GM12878 (cell line): Measurements from ENCODE around the gene FAM124B. TPM values are rescaled to one million over a fixed set of nuclear protein-coding genes. Genes with fewer than 3 reads are reported as not detected.

Source experiments
- ATAC-seq: fragments of 200-7000 bp; cut with Tn5 transposase; 3 replicates; pipeline ENCODE4 v1.9.1; 2020; ENCODE audit warnings: mild to moderate bottlenecking, moderate library complexity
- BruUV-seq: library from RNA; stranded (reverse); fragments of 400-500 nt; replicated peaks from 2 replicates; lab custom pipeline; 2021; lab: Mats Ljungman, UMichigan
- CTCF ChIA-PET: fragments of 300-600 bp; sonication (Branson Sonifier 250); formaldehyde crosslinking; extraction: SDS; loops from one replicate; lab custom pipeline; 2021; ENCODE audit warnings: inconsistent platforms; lab: Yijun Ruan, JAX
- POLR2A ChIA-PET: fragments of 350-600 bp; formaldehyde crosslinking; extraction: SDS; loops from one replicate; lab custom pipeline; 2021; ENCODE audit warnings: inconsistent platforms; lab: Charles Lee
- RAD21 ChIA-PET: fragments of 300-600 bp; sonication (Branson Sonifier 250); formaldehyde crosslinking; loops from one replicate; lab custom pipeline; 2023; ENCODE audit warnings: antibody characterized with exemption; ENCODE audit not compliant: unreplicated experiment; lab: Charles Lee
- SMC1A ChIA-PET: fragments of 300-600 bp; sonication (Branson Sonifier 250); formaldehyde crosslinking; loops from one replicate; lab custom pipeline; 2023; ENCODE audit not compliant: unreplicated experiment, uncharacterized antibody; lab: Charles Lee
- DNase-seq: peaks from one replicate; pipeline ENCODE4 v3.0.0-alpha.2; 2011; ENCODE audit warnings: low read depth, low spot score
- FAIRE-seq: peaks from 3 replicates; lab custom pipeline; 2011; peaks lifted over from hg19 to GRCh38; lab: Jason Lieb, UNC
- H2AFZ ChIP-seq: 2 replicates; pipeline ENCODE4 v1.6.0; 2011; ENCODE audit warnings: low read depth, low read length, control low read depth; ENCODE audit not compliant: control insufficient read depth
- H3K27ac ChIP-seq: 2 replicates; pipeline ENCODE4 v1.5.1; 2011; ENCODE audit warnings: control low read depth; ENCODE audit not compliant: control insufficient read depth, insufficient read depth
- H3K27me3 ChIP-seq, 2 experiments: replicated peaks in 1 of 2; 2 replicates each; pipeline versions ENCODE4 v1.6.0 to v1.6.1; 2011; ENCODE audit warnings: low read length in 1 of 2; ENCODE audit not compliant: control insufficient read depth in 2 of 2, insufficient read depth in 2 of 2
- H3K36me3 ChIP-seq, 2 experiments: 2 replicates each; pipeline ENCODE4 v1.5.1; 2011; ENCODE audit warnings: low read length in 1 of 2; ENCODE audit not compliant: control insufficient read depth in 2 of 2, insufficient read depth in 2 of 2
- H3K4me1 ChIP-seq: 2 replicates; pipeline ENCODE4 v1.6.1; 2011; ENCODE audit warnings: mild to moderate bottlenecking, low read length, moderate library complexity, mixed read lengths; ENCODE audit not compliant: control insufficient read depth, insufficient read depth
- H3K4me2 ChIP-seq: 2 replicates; pipeline ENCODE4 v1.6.0; 2011; ENCODE audit warnings: control low read depth; ENCODE audit not compliant: control insufficient read depth, insufficient read depth
- H3K4me3 ChIP-seq: fragments of 200-600 bp; sonication (generic); 2 replicates; pipeline ENCODE4 v1.5.1; 2016
- H3K79me2 ChIP-seq: 2 replicates; pipeline ENCODE4 v1.6.0; 2011; ENCODE audit warnings: low read length; ENCODE audit not compliant: control insufficient read depth, insufficient read depth
- H3K9ac ChIP-seq: 2 replicates; pipeline ENCODE4 v1.8.0; 2011; ENCODE audit warnings: low read length, control low read depth, mixed read lengths; ENCODE audit not compliant: control insufficient read depth, insufficient read depth
- H3K9me3 ChIP-seq: replicated peaks from 3 replicates; pipeline ENCODE4 v1.5.1; 2011; ENCODE audit warnings: mild to moderate bottlenecking, low read length; ENCODE audit not compliant: control insufficient read depth, insufficient read depth
- H4K20me1 ChIP-seq: 2 replicates; pipeline ENCODE4 v1.6.0; 2011; ENCODE audit not compliant: control insufficient read depth, insufficient read depth
- CBX3 ChIP-seq: fragments of 200-600 bp; sonication (generic); IDR thresholded peaks from 2 replicates; pipeline ENCODE4 v1.6.1; 2016; ENCODE audit warnings: low read depth, borderline replicate concordance
- IKZF2 ChIP-seq, 2 experiments: fragments of 450-650 bp; IDR thresholded peaks; 2 replicates each; pipeline ENCODE4 v1.6.1; 2017; ENCODE audit warnings: mild to moderate bottlenecking in 2 of 2, moderate library complexity in 2 of 2
- JUNB ChIP-seq: IDR thresholded peaks from 2 replicates; pipeline ENCODE4 v1.6.1; 2016; ENCODE audit warnings: antibody characterized with exemption, mild to moderate bottlenecking
- JUND ChIP-seq: IDR thresholded peaks from 2 replicates; pipeline ENCODE4 v1.6.1; 2012; ENCODE audit warnings: low read depth, mild to moderate bottlenecking, low read length, improper control_type of control experiment, moderate library complexity
- PAX8 ChIP-seq: fragments of 450-650 bp; IDR thresholded peaks from 2 replicates; pipeline ENCODE4 v1.6.1; 2017; ENCODE audit warnings: mild to moderate bottlenecking, moderate library complexity
- POU2F2 ChIP-seq: IDR thresholded peaks from 3 replicates; pipeline ENCODE4 v1.6.1; 2011; ENCODE audit warnings: low read depth, mild to moderate bottlenecking, low read length, borderline replicate concordance
- RFX5 ChIP-seq: IDR thresholded peaks from 2 replicates; pipeline ENCODE4 v1.6.1; 2011; ENCODE audit warnings: low read depth, low read length, improper control_type of control experiment
- SUPT20H ChIP-seq: IDR thresholded peaks from 2 replicates; pipeline ENCODE4 v1.6.1; 2011; ENCODE audit warnings: low read depth, mild to moderate bottlenecking, low read length, moderate library complexity, borderline replicate concordance; ENCODE audit not compliant: control insufficient read depth
- ZZZ3 ChIP-seq: IDR thresholded peaks from 2 replicates; pipeline ENCODE4 v1.6.1; 2011; ENCODE audit warnings: low read depth; ENCODE audit not compliant: control insufficient read depth, insufficient read length
- WGBS: methylation state at CpG from one replicate; pipeline ENCODE4 v1.1.6; 2016; ENCODE audit warnings: low lambda C conversion rate; ENCODE audit not compliant: insufficient replicate concordance, insufficient coverage; ENCODE audit errors: missing lambda C conversion rate; 5-methylcytosine and 5-hydroxymethylcytosine counted together
- in situ Hi-C: fragments of 300-500 bp; cut with MboI; formaldehyde crosslinking; loops from 9 replicates; pipeline ENCODE4 v1.14.3; 2018; ENCODE audit warnings: mixed read lengths
- intact Hi-C: fragments of 100-400 bp; cut with micrococcal nuclease; formaldehyde crosslinking; loops from one replicate; pipeline ENCODE4 v1.14.2; 2022; ENCODE audit not compliant: unreplicated experiment
- polyA plus RNA-seq, 11 experiments: library from polyadenylated mRNA; depleted of rRNA in 4 of 11; unstranded in 6 of 11; stranded (reverse) in 5 of 11; fragments of >200 nt; fragmentation: Nextera tagmentation in 4 of 11; fragmentation: Illumina TruSeq in 1 of 11; extraction: Ambion mirVana in 4 of 11; extraction: Trizol in 1 of 11; gene quantifications; 1 replicate in 1 of 11; 2 replicates in 10 of 11; pipeline versions ENCODE4 v1.2.1 to v1.2.3, GENCODE V29; 2011 to 2016; ENCODE audit warnings: inconsistent platforms in 2 of 11, missing spikeins in 2 of 11, low read depth in 1 of 11
- total RNA-seq, 4 experiments: library from RNA; depleted of rRNA in 3 of 4; stranded (reverse); fragments of >200 nt in 3 of 4; fragmentation: Illumina TruSeq in 1 of 4; extraction: Trizol in 1 of 4; gene quantifications; 2 replicates each; pipeline versions ENCODE4 v1.2.1 to v1.2.3, GENCODE V29; 2013 to 2021
- TF ChIP-seq, protein P1 (sequence below): fragments of 150-350 bp; IDR thresholded peaks from 2 replicates; pipeline ENCODE4 v1.6.1; 2016; ENCODE audit warnings: low read depth, low read length

Gene FAM124B
- total and polyA plus RNA-seq, 10 of the 15 experiments (the other 5 are each of a cell fraction or from before 2014, with no cell fraction given) = not detected

GRCh38 chr2:224345492-224345891 is 56.4 kb downstream of the FAM124B start:
- ChIA-PET RAD21 (no interaction called here), CTCF (no interaction called here), SMC1A (no interaction called here), POLR2A (no interaction called here)
- Histone ChIP-seq H2AFZ (no peak overlapping the region), H3K9ac (no peak overlapping the region), H3K27ac (no peak overlapping the region), H3K4me3 (no peak overlapping the region), H3K9me3 (no peaks in the 10 kb centered on the region), H3K4me1 (no peaks in the 10 kb centered on the region), H3K36me3 (no peaks in the 10 kb centered on the region), H4K20me1 (no peaks in the 10 kb centered on the region), H3K27me3 (peaks cover 0 to 5% of the 10 kb centered on the region in 2 experiments; a peak in 2 of 4 replicates), H3K79me2 (no peaks in the 10 kb centered on the region), H3K4me2 (no peak overlapping the region)
- intact Hi-C loops (no loop called here), in situ Hi-C loops (no loop called here)
- no TSS peak for BruUV-seq
- ATAC-seq = no peak
- FAIRE-seq = no peak
- TF ChIP-seq ZZZ3 (no peak), CBX3 (no peak), PAX8 (no peak), POU2F2 (no peak), IKZF2 (IDR thresholded peaks at IDR 0.05) (no peak), RFX5 (no peak), JUND (no peak), JUNB (no peak), SUPT20H (no peak)
- TF ChIP-seq, protein P1, sequence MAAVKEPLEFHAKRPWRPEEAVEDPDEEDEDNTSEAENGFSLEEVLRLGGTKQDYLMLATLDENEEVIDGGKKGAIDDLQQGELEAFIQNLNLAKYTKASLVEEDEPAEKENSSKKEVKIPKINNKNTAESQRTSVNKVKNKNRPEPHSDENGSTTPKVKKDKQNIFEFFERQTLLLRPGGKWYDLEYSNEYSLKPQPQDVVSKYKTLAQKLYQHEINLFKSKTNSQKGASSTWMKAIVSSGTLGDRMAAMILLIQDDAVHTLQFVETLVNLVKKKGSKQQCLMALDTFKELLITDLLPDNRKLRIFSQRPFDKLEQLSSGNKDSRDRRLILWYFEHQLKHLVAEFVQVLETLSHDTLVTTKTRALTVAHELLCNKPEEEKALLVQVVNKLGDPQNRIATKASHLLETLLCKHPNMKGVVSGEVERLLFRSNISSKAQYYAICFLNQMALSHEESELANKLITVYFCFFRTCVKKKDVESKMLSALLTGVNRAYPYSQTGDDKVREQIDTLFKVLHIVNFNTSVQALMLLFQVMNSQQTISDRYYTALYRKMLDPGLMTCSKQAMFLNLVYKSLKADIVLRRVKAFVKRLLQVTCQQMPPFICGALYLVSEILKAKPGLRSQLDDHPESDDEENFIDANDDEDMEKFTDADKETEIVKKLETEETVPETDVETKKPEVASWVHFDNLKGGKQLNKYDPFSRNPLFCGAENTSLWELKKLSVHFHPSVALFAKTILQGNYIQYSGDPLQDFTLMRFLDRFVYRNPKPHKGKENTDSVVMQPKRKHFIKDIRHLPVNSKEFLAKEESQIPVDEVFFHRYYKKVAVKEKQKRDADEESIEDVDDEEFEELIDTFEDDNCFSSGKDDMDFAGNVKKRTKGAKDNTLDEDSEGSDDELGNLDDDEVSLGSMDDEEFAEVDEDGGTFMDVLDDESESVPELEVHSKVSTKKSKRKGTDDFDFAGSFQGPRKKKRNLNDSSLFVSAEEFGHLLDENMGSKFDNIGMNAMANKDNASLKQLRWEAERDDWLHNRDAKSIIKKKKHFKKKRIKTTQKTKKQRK = no peak
- WGBS = 50% methylated on average over 2 of the region's 2 CpGs
- no peak for DNase-seq
